ENCODE data around the gene AKAP5.

The AKAP5 gene

DNA sequence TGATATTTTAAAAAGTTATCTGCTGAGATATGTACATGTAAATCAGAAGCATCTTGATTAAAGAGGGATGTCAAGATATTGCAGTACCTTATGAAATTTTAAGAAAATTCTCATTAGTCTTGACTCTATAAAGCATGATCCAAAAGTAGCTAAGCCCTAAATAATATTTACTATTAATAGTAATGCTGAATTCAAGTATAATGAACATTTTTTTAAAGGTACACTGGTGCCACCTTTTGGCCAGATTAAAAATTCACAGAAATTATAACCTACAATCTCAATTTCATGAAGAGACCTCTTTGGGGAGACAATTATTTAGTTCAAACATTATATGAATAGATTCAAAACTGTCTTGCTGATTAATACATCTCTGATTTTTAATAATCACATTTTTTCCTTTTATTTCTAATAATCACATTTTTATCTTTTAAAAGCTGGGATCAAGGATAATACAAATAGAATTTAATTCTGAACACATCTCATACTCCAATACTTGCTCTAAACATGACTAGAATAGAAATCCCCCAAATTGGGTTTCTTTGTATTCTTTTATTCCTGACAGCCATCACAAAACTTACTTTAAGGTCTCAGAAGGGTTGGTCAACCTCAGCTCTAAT, 13.4 kb downstream of the AKAP5 start:
- no peak for DNase-seq (ENCODE audit: low read depth)
- TF ChIP-seq, protein P1, sequence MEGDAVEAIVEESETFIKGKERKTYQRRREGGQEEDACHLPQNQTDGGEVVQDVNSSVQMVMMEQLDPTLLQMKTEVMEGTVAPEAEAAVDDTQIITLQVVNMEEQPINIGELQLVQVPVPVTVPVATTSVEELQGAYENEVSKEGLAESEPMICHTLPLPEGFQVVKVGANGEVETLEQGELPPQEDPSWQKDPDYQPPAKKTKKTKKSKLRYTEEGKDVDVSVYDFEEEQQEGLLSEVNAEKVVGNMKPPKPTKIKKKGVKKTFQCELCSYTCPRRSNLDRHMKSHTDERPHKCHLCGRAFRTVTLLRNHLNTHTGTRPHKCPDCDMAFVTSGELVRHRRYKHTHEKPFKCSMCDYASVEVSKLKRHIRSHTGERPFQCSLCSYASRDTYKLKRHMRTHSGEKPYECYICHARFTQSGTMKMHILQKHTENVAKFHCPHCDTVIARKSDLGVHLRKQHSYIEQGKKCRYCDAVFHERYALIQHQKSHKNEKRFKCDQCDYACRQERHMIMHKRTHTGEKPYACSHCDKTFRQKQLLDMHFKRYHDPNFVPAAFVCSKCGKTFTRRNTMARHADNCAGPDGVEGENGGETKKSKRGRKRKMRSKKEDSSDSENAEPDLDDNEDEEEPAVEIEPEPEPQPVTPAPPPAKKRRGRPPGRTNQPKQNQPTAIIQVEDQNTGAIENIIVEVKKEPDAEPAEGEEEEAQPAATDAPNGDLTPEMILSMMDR (IDR thresholded peaks at IDR 0.05; ENCODE audit: low read depth, low read length, missing control alignments) = no peak
- no peak overlapping the region for H3K4me3 ChIP-seq (ENCODE audit: low read depth, low read length)

DNA sequence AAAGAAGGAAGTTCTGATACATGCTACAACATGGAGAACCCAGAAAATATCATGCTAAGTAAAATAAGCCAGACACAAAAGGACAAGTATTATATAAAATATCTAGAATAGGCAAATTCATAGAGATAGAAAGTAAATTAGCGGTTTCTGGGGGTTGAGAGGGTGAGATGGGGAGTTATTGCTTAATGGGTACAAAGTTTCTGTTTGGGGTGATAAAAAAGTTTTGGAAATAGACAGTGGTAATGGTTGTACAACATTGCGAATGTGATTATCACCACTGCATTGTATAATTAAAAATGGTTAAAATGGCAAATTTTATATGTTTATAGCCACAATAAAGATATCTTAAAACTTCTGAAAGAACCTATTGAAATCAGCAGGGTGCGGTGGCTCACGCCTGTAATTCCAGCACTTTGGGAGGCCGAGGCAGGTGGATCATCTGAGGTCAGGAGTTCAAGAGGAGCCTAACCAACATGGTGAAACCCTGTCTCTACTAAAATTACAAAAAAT, 23.3 kb downstream of the AKAP5 start:
- TF ChIP-seq, protein P1 (IDR thresholded peaks at IDR 0.05; ENCODE audit: low read depth, low read length, missing control alignments) = no peak
- no peak for DNase-seq (ENCODE audit: low read depth)
- H3K4me3 ChIP-seq (ENCODE audit: low read depth, low read length) = no peak overlapping the region

DNA sequence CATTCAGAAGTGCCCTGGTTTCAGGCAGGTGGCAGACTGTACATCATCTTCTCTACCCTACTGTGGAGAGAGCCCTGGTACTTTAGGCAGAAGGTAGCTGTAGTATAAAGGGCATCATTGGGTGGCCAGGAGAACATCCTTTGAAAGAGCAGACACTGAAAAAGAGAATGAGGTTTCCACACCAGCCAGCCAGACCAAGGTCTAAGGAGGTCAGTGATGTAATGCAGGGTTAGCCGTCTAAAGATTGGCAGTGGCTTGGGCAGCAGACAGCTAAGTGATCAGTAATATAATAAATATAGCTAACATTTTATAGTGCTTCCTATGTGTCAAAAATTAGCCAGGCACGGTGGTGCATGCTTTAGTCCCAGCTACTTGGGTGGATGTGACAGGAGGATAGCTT, 26.3 kb downstream of the AKAP5 start:
- TF ChIP-seq, protein P1 (IDR thresholded peaks at IDR 0.05; ENCODE audit: low read depth, low read length, missing control alignments) = no peak
- H3K4me3 ChIP-seq (ENCODE audit: low read depth, low read length) = no peak overlapping the region
- no peak for DNase-seq (ENCODE audit: low read depth)

DNA sequence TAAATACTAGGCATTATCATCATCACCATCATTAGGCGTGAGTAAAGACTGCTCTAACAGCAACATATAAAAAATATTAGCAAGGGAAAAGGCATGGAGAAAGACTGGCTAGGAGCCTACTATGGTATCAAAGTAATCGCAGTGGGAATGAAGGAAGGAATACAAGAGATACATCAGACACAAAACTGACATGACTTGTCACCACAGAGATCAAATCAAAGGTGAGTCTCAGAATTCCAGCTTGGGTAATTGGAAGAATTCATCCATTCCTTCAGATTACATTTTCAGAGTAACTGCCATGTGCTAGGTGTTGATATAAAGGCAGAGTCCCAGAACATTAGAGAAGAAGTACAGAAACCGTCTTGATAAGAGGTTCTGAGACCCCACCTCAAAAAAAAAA, 28.2 kb downstream of the AKAP5 start:
- TF ChIP-seq, protein P1 (IDR thresholded peaks at IDR 0.05; ENCODE audit: low read depth, low read length, missing control alignments) = no peak
- no peak for DNase-seq (ENCODE audit: low read depth)
- H3K4me3 ChIP-seq (ENCODE audit: low read depth, low read length) = no peak overlapping the region

DNA sequence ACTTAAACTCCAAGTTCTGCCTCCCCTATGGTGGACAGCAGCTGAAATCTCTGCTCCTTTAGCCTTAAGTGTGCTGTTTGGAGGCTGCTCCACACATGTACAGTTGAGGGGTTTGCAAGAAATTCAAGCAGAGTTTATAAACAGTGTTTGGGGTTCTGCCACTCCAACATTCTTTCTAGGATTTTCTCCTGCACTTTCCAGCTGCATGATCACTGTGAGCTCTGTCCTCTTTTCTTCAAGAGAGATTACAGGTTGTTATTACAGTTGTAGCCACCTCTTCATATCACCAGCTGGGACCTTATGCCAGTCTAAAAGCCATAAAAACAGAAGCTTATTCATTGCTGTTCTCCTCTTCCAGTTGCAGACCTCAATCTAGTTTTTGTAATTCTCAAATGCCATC, 30.0 kb downstream of the AKAP5 start:
- DNase-seq (ENCODE audit: low read depth) = no peak
- H3K4me3 ChIP-seq (ENCODE audit: low read depth, low read length) = no peak overlapping the region
- TF ChIP-seq, protein P1 (IDR thresholded peaks at IDR 0.05; ENCODE audit: low read depth, low read length, missing control alignments) = no peak

DNA sequence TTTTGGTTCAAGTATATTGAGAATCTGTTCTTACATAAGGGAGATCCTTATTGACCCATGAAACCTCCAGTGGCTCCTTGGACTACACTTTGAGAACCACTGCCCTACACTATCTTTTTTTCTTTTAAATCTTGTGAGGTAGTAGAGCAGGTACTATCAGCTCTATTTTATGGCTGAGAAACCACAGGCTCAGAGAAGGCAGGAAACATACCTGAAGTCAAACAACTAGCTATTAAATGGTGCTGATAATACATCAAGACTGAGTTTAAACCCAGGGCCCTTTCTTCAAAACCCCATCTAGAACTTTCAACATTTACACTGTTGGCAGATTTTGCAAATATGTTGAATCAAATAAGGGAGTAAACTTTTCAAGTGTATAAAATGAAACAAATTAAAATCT, 31.5 kb downstream of the AKAP5 start:
- no peak overlapping the region for H3K4me3 ChIP-seq (ENCODE audit: low read depth, low read length)
- TF ChIP-seq, protein P1 (IDR thresholded peaks at IDR 0.05; ENCODE audit: low read depth, low read length, missing control alignments) = no peak
- DNase-seq (ENCODE audit: low read depth) = no peak

DNA sequence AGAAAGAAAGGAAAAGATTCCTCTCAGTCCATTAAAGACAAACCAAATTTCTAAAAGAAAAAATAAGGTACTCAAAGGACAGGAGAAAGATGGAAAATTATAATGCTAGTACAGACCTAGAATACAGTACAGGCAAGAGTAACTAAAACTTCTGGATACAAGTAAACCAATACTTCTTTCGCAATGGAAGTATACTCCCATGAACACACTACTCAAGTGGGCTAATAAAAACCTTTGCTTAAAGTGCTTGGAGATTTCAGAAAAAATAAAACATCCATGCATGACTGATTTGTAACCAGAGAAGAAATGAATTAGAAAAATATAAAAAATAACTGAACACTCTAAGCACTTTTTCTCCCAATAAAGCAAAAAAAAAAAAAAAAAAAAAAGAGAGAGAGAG, 34.8 kb downstream of the AKAP5 start:
- TF ChIP-seq, protein P1 (IDR thresholded peaks at IDR 0.05; ENCODE audit: low read depth, low read length, missing control alignments) = no peak
- no peak overlapping the region; the same call in 1 of the 2 replicates for H3K4me3 ChIP-seq (ENCODE audit: low read depth, low read length)
- DNase-seq (ENCODE audit: low read depth) = no peak

All from GM12864 (cell line).